Endometrium (tissue), 2 donors: ENCODE data around the gene FN3K.
"Not testable (repeated sequence)": the region's sequence is repeated elsewhere in the genome, so short reads cannot be mapped to it uniquely, and the experiment has no call there.

ENCODE experiments used
- FAIRE-seq: peaks from 2 replicates; lab custom pipeline; 2012; peaks lifted over from hg19 to GRCh38; lab: Jason Lieb, UNC
- donor health status: control.
- donor health status: control.

Gene FN3K

DNA sequence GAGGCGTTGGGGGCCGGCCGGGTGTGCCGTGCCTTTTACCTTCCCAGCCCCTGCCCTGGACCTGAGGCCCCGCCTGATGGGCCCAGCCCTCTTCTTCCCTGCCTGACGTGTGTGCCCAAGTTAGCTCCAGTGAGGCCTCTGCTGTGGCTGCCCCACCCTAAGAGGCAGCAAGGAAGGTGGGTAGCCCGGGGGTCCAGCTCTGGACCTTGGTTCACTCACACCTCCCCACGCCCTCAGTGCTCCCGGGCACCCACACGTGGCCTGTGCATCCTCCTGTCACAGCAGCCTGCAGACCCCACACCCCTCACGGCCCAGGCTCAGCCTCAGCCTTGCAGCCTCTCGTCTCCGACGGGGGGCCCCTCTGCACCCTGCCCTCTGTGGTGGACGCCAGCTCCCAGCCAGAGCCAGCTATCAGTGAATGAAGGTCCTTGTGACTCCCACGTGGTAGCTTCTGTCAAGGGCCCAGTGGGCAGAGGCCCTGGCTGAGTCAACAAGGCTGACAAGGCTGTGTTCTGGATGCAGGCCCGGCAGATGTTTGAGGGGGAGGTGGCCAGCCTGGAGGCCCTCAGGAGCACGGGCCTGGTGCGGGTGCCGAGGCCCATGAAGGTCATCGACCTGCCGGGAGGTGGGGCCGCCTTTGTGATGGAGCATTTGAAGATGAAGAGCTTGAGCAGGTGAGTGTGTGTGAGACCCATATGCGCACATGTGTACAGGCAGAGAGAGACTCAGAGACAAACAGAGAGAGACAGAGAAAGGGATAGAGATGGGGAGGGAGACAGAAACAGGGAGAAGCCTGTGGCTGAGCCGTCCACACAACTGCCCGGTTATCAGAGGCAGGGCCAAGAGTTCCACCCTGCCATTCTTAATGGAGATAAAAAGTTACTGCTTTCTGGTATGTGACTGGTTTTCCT lies 2.8 kb downstream of the FN3K start:
- no peak for FAIRE-seq

GRCh38 chr17:82740906-82741759 lies 5.7 kb downstream of the FN3K start:
- no peak for FAIRE-seq

GRCh38 chr17:82743344-82744219 lies 8.2 kb downstream of the FN3K start:
- FAIRE-seq: no peak

- FAIRE-seq: not testable (repeated sequence)
These were observed 9.3 kb downstream of the FN3K start for GRCh38 chr17:82744736-82745135.

DNA sequence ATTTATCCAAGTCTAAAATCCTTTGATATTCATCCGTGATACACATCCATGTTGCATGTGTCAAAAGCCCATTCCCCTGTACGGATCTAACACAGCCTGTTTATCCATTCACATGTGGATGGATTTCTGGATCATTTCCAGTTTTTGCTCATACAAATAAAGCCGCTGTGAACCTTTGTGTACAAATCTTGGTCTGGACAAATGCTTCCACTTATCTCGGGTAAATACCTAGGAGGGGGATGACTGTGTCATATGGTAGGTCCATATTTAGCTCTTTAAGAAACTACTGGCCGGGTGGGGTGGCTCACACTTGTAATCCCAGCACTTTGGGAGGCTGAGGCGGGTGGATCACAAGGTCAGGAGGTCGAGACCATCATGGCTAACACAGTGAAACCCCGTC lies 10.1 kb downstream of the FN3K start:
- no peak for FAIRE-seq

DNA sequence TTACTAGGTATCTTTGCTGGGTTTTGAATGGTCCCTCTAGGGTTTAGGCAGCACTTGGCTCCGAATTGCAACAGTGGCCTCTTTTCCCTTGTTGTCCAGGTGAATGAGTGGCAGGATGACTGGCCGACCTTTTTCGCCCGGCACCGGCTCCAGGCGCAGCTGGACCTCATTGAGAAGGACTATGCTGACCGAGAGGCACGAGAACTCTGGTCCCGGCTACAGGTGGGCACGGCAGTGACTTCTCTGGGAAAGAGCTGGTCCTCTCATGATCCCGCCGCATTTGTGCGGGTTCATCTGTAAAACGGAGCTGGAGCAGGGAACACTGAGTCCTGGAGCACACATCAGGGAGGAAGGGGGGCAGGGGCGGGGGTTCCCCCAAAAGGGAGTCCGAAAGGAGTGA lies 13.3 kb downstream of the FN3K start:
- no peak for FAIRE-seq

DNA sequence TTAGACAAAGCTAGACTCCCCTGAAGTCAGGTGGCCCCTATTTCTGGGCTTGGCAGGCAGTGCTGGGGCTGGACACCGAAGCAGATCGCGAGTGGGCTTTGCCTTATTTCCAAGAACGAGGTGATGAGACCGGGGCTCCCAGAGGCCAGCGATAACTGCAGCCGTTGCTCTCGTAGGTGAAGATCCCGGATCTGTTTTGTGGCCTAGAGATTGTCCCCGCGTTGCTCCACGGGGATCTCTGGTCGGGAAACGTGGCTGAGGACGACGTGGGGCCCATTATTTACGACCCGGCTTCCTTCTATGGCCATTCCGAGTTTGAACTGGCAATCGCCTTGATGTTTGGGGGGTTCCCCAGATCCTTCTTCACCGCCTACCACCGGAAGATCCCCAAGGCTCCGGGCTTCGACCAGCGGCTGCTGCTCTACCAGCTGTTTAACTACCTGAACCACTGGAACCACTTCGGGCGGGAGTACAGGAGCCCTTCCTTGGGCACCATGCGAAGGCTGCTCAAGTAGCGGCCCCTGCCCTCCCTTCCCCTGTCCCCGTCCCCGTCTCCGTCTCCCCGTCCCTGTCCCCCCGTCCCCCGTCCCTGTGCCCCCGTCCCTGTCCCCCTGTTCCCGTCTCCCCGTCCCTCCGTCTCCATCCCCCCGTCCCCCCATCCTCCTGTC lies 15.0 kb downstream of the FN3K start:
- no peak for FAIRE-seq

- no peak for FAIRE-seq
These were observed 15.8 kb downstream of the FN3K start for GRCh38 chr17:82751171-82751570.

DNA sequence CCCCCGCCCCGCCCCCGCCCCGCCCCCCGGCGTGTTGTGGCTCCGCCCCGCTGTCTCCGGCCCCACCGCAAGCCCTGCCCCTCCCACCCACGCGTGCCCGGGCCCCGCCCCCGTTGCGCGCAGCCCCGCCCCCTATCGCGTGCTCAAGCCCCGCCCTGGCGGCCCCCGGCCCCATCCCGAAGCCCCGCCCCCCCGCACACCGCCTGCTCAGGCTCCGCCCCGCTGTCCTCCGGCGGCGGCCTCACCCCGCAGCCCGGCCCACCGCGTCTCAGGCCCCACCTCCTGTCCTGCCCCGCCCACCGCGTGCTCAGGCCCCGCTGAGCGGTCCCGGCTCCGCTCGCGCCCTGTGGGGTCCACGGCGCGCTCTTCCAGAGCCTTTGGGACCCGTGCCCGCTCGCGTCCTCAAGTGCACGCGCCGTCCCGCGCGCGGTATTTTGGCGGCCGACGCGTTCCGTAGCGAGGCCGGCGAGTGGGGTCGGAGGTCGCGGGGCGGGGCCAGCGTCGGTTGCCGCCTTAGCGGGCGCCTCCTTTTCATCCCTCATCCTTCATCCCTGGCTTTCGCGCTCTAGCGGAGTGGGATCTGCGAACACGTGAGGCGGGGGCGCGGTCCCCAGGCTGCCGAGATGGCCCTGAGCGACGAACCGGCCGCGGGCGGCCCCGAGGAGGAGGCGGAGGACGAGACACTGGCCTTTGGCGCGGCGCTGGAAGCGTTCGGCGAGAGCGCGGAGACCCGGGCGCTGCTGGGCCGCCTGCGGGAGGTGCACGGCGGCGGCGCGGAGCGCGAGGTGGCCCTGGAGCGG lies 16.4 kb downstream of the FN3K start, which contains the start of gene TBCD:
Gene TBCD, plus strand, starts transcription at position 495 of the 800 bp plus-strand sequence. Its CDS starts 129 bp downstream, at position 624.
- no peak for FAIRE-seq

GRCh38 chr17:82752371-82753200 lies 17.2 kb downstream of the FN3K start:
- FAIRE-seq: no peak

DNA sequence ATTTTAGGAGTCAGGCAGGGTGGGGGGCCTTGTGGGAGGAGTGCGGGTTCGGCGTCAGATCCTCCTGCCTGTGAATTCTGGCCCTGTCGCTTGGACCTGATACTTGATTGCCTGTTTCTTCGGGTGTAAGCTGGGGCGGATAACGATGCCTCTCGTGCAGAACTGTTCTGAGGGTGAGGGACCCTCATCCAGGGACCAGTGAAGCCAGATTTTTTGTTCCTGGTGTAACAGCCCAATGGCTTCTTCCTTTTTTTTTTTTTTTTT lies 17.7 kb downstream of the FN3K start:
- no peak for FAIRE-seq

- no peak for FAIRE-seq
These were observed 19.1 kb downstream of the FN3K start for GRCh38 chr17:82754297-82755208.

DNA sequence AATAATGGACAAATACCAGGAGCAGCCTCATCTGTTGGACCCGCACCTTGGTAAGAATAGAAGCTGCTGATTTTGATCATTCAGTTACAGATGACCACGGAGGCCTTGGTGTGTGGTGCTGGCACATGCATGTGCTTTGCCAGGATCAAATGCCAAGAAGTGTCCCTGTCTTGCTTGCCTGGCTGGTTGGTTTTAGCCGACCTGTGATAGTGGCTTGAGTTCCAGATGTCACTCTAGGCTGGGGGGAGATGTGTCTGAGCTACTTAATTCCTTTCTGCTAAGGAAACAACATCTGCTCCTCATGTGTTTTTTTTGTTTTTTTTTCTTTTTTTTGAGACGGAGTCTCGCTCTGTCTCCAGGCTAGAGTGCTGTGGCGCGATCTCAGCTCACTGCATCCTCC lies 20.8 kb downstream of the FN3K start:
- FAIRE-seq: no peak

DNA sequence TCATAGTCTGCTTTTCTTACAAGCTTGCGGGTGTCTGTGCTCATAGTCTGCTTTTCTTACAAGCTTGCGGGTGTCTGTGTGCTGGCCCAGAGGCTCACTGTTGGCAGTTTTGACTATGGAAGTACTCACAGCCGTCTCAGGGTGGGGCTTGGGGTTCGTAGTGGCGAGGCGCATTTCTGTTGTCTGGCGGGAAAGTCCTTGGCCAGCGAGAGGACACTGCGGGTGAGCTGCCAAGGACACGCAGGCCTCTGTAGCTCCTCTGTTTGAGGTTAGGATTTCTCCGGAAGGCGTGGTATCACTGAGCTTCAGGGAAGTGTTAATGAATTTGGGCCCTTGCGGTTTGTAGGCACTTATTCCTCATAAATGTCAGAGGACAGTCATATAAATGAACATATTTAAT lies 30.0 kb downstream of the FN3K start:
- no peak for FAIRE-seq

DNA sequence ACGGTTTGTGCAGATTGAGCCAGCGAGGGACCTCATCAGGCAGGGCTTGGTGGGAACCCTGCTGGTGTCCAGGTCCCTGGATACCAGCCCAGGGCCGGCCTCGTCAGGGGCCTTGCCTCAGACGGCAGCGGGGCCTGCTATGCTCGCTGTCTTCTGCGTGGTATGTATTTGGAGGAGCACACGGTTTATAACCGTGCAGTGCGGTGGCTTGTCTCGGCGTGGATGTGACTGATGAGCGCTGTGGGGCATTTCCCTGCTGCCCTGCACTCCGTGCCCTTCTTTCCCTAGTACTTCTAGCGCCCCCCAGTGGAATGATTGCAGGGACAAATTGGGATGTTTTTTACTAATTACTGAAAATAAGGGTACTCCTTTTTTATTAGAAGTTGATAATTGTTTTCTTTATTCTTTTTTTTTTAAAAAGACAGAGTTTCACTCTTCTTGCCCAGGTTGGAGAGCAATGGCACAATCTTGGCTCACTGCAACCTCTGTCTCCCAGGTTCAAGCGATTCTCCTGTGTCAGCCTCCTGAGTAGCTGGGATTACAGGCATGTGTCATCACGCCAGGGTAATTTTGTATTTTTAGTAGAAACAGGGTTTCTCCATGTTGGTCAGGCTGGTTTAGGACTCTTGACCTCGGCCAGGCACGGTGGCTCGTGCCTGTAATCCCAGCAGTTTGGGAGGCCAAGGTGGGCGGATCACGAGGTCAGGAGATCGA lies 31.8 kb downstream of the FN3K start:
- no peak for FAIRE-seq

DNA sequence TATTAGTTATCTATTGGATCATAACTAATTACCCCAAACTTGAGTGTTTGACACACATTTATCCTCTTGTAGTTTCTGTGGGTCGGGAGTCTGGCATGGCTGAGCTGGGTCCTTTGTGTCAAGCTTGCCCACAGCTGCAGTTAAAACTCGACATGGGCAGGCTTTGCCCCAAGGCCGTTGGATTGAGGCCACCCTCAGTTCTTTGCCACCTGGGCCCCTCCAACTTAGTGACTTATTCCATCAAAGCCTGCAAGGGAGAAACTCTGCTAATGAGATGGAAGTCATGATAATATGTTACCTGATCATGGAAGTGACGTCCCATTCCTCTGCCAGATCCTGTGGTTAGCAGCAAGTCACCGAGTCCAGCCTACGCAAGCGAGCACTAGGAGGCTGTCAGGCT lies 33.6 kb downstream of the FN3K start:
- FAIRE-seq: no peak

GRCh38 chr17:82772026-82772425 lies 36.6 kb downstream of the FN3K start:
- FAIRE-seq: no peak

DNA sequence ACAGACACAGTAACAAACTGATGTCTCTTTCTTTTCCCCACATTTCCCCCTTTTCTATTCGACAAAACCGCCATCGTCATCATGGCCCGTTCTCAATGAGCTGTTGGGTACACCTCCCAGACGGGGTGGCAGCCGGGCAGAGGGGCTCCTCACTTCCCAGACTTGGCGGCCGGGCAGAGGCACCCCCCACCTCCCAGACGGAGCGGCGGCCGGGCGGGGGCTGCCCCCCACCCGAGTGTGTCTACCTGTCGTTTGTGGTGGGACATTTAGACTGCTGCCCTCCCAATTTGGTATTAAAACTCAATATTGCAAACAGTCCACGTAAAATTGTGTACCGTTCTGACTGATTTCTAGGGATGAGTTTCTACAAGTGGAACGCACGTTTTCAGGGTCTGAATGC lies 39.0 kb downstream of the FN3K start:
- FAIRE-seq: not testable (repeated sequence)
